ENCODE measurements around the gene CNGA1.

DNA sequence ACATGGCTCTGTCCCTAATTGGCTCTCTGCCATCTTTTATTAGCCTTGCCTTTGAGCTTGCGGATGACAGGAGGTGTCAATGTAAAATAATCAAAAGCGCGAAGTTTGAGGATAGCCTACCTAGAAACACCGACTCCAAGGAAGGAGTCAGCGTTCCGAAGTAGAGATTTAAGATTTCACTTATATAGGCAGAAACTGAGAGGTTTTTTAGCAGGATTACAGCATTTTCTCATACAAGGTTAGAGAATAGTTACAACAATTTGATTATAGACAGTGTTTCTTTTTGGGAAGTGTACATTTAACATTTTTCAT lies 101.6 kb downstream of the CNGA1 start:
- TF ChIP-seq, protein P1, sequence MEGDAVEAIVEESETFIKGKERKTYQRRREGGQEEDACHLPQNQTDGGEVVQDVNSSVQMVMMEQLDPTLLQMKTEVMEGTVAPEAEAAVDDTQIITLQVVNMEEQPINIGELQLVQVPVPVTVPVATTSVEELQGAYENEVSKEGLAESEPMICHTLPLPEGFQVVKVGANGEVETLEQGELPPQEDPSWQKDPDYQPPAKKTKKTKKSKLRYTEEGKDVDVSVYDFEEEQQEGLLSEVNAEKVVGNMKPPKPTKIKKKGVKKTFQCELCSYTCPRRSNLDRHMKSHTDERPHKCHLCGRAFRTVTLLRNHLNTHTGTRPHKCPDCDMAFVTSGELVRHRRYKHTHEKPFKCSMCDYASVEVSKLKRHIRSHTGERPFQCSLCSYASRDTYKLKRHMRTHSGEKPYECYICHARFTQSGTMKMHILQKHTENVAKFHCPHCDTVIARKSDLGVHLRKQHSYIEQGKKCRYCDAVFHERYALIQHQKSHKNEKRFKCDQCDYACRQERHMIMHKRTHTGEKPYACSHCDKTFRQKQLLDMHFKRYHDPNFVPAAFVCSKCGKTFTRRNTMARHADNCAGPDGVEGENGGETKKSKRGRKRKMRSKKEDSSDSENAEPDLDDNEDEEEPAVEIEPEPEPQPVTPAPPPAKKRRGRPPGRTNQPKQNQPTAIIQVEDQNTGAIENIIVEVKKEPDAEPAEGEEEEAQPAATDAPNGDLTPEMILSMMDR (IDR thresholded peaks at IDR 0.05), result no peak
- no peak for TF ChIP-seq POLR2A (IDR thresholded peaks at IDR 0.05)

Data from heart left ventricle (tissue), 13 donors.